ENCODE measurements around the gene DISC1. TPM values are rescaled to one million over a fixed set of nuclear protein-coding genes. Genes with fewer than 3 reads are reported as not detected.

DISC1 gene
- total RNA-seq, 1 experiment from 2014 or later: 0.36 TPM

DNA sequence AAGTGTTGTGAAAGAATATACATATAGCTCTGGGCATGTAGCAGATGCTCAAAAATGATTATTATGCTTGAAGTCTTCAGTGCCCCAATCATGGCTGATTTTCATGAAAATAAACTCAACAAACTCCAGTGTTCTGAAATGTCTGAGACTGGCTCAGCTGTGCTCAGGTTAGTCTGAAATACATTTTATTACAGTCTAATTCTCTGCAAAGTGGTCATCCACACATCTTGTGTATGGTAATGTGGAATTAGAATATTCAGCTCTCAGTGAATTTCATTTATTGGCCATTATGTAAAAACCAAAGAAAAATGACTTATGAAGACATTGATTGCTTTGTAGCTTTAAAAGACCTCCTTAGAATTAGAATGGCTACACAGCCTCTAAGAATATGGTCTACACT lies 109.9 kb downstream of the DISC1 start:
- CTCF ChIA-PET: no interaction called here
- no peaks in the 10 kb centered on the region for H3K9me3 ChIP-seq (ENCODE audit: control insufficient read depth, insufficient read depth, low read depth, low read length)
- intact Hi-C loops (cut with micrococcal nuclease; ENCODE audit: unreplicated experiment): no loop called here

GRCh38 chr1:231738554-231738953 lies 112.0 kb downstream of the DISC1 start:
- ChIA-PET POLR2A (no interaction called here), CTCF (no interaction called here)
- in situ Hi-C loops (cut with HindIII; ENCODE audit: low pct_unique_long_range_greater_than_20kb, low sequenced_read_pairs) (no loop called here), intact Hi-C loops (cut with micrococcal nuclease; ENCODE audit: unreplicated experiment) (no loop called here)
- no TSS peak for BruUV-seq (replicated peaks)
- H3K27me3 ChIP-seq (ENCODE audit: control insufficient read depth, insufficient read depth, low read length): peaks cover 2% of the 10 kb centered on the region; the same call in 1 of the 2 replicates
- ATAC-seq (no peak), DNase-seq (ENCODE audit: low read depth, low spot score) (no peak)
- H3K27ac ChIP-seq (ENCODE audit: low read length): no peak overlapping the region
- no peaks in the 10 kb centered on the region for H3K9me3 ChIP-seq (ENCODE audit: control insufficient read depth, insufficient read depth, low read depth, low read length)
- TF ChIP-seq TCF7L2 (IDR thresholded peaks at IDR 0.05; ENCODE audit: low read depth, low read length): no peak
- TF ChIP-seq, protein P1, sequence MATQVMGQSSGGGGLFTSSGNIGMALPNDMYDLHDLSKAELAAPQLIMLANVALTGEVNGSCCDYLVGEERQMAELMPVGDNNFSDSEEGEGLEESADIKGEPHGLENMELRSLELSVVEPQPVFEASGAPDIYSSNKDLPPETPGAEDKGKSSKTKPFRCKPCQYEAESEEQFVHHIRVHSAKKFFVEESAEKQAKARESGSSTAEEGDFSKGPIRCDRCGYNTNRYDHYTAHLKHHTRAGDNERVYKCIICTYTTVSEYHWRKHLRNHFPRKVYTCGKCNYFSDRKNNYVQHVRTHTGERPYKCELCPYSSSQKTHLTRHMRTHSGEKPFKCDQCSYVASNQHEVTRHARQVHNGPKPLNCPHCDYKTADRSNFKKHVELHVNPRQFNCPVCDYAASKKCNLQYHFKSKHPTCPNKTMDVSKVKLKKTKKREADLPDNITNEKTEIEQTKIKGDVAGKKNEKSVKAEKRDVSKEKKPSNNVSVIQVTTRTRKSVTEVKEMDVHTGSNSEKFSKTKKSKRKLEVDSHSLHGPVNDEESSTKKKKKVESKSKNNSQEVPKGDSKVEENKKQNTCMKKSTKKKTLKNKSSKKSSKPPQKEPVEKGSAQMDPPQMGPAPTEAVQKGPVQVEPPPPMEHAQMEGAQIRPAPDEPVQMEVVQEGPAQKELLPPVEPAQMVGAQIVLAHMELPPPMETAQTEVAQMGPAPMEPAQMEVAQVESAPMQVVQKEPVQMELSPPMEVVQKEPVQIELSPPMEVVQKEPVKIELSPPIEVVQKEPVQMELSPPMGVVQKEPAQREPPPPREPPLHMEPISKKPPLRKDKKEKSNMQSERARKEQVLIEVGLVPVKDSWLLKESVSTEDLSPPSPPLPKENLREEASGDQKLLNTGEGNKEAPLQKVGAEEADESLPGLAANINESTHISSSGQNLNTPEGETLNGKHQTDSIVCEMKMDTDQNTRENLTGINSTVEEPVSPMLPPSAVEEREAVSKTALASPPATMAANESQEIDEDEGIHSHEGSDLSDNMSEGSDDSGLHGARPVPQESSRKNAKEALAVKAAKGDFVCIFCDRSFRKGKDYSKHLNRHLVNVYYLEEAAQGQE (IDR thresholded peaks at IDR 0.05; ENCODE audit: insufficient read depth in 1 of 2, low read depth in 2 of 2, low read length in 1 of 2): no peak
- TF ChIP-seq, protein P2, sequence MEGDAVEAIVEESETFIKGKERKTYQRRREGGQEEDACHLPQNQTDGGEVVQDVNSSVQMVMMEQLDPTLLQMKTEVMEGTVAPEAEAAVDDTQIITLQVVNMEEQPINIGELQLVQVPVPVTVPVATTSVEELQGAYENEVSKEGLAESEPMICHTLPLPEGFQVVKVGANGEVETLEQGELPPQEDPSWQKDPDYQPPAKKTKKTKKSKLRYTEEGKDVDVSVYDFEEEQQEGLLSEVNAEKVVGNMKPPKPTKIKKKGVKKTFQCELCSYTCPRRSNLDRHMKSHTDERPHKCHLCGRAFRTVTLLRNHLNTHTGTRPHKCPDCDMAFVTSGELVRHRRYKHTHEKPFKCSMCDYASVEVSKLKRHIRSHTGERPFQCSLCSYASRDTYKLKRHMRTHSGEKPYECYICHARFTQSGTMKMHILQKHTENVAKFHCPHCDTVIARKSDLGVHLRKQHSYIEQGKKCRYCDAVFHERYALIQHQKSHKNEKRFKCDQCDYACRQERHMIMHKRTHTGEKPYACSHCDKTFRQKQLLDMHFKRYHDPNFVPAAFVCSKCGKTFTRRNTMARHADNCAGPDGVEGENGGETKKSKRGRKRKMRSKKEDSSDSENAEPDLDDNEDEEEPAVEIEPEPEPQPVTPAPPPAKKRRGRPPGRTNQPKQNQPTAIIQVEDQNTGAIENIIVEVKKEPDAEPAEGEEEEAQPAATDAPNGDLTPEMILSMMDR (IDR thresholded peaks at IDR 0.05): no peak
- no peak for TF ChIP-seq POLR2AphosphoS5 (IDR thresholded peaks at IDR 0.05; ENCODE audit: low read depth, low read length)
- TF ChIP-seq SIN3A (IDR thresholded peaks at IDR 0.05; ENCODE audit: borderline replicate concordance, insufficient read depth, low read depth, low read length): no peak
- no peaks in the 10 kb centered on the region for H3K36me3 ChIP-seq (ENCODE audit: control insufficient read depth, insufficient read depth, low read length)
- H3K4me3 ChIP-seq (ENCODE audit: low read depth in 2 of 2, low read length in 2 of 2): no peak overlapping the region
- H3K4me1 ChIP-seq (ENCODE audit: control insufficient read depth, insufficient read depth, low read length): no peaks in the 10 kb centered on the region

More for the DNA sequence above, 109.9 kb downstream of the DISC1 start:
- no TSS peak for BruUV-seq (replicated peaks)
- TF ChIP-seq, protein P2 (IDR thresholded peaks at IDR 0.05): no peak
- TF ChIP-seq, protein P1 (IDR thresholded peaks at IDR 0.05; ENCODE audit: insufficient read depth in 1 of 2, low read depth in 2 of 2, low read length in 1 of 2): no peak
- TF ChIP-seq POLR2AphosphoS5 (IDR thresholded peaks at IDR 0.05; ENCODE audit: low read depth, low read length) (no peak), TCF7L2 (IDR thresholded peaks at IDR 0.05; ENCODE audit: low read depth, low read length) (no peak), SIN3A (IDR thresholded peaks at IDR 0.05; ENCODE audit: borderline replicate concordance, insufficient read depth, low read depth, low read length) (no peak)
- Histone ChIP-seq H3K4me3 (ENCODE audit: low read depth in 2 of 2, low read length in 2 of 2) (no peak overlapping the region), H3K27me3 (ENCODE audit: control insufficient read depth, insufficient read depth, low read length) (peaks cover 2% of the 10 kb centered on the region; the same call in 1 of the 2 replicates), H3K4me1 (ENCODE audit: control insufficient read depth, insufficient read depth, low read length) (no peaks in the 10 kb centered on the region), H3K36me3 (ENCODE audit: control insufficient read depth, insufficient read depth, low read length) (no peaks in the 10 kb centered on the region), H3K27ac (ENCODE audit: low read length) (no peak overlapping the region)
- no peak for ATAC-seq
- no peak for DNase-seq (ENCODE audit: low read depth, low spot score)
- POLR2A ChIA-PET: no interaction called here
- in situ Hi-C loops (cut with HindIII; ENCODE audit: low pct_unique_long_range_greater_than_20kb, low sequenced_read_pairs): no loop called here
